Measurements from ENCODE around the gene HEPN1. TPM values are rescaled to one million over a fixed set of nuclear protein-coding genes. Genes with fewer than 3 reads are reported as not detected.

The HEPN1 gene
- total and polyA plus RNA-seq, 2 donors (not counting 3 experiments of a cell fraction or from before 2014, with no cell fraction given): not detected

GRCh38 chr11:124875943-124876817 is 42.9 kb upstream of the HEPN1 start:
- H2AFZ ChIP-seq (ENCODE audit: low read depth, low read length): peak overlapping the region; percentile 64
- peak overlapping the region; percentile 65 for H3K27ac ChIP-seq (ENCODE audit: insufficient read depth, low read depth, low read length)
- H3K4me2 ChIP-seq (ENCODE audit: insufficient read depth, low read length): peak overlapping the region; percentile 70
- no peaks in the 10 kb centered on the region for H3K36me3 ChIP-seq (ENCODE audit: control insufficient read depth in 2 of 2, extremely low read depth in 1 of 2, insufficient read depth in 2 of 2, low read length in 2 of 2)
- peak overlapping the region; percentile 68 for H3K9ac ChIP-seq (replicated peaks; ENCODE audit: extremely low read depth, insufficient read depth, low read length)
- intact Hi-C loops (cut with micrococcal nuclease): loop anchor here (1.0 to 2.0 kb wide), 5 partner anchors 21 to 265 kb away; partner anchors contain the start of genes ROBO4 and TMEM218
- no peaks in the 10 kb centered on the region for H3K9me1 ChIP-seq (replicated peaks; ENCODE audit: control insufficient read depth, extremely low read depth, insufficient read depth, low read length)
- no peaks in the 10 kb centered on the region for H3K79me2 ChIP-seq (ENCODE audit: control insufficient read depth, insufficient read depth, low read length)
- DNase-seq (ENCODE audit: low read depth, low spot score) (peak; percentile 97), FAIRE-seq (peak; percentile 78)
- no peaks in the 10 kb centered on the region for H4K20me1 ChIP-seq (replicated peaks; ENCODE audit: control insufficient read depth, extremely low read depth, insufficient read depth, low read length)
- ChIA-PET CTCF (interaction anchor here (0.6 to 3.5 kb wide), 51 partner anchors 9 to 474 kb away, joined by 3 to 70 read pairs (median 6); partner anchors contain the start of genes CCDC15, HEPACAM, MSANTD2 and NRGN), POLR2A (interaction anchor here (0.6 to 1.3 kb wide), 9 partner anchors 9 to 235 kb away, joined by 3 to 17 read pairs (median 3); partner anchors contain the start of genes CCDC15, ROBO4 and TMEM218)
- dilution Hi-C loops (cut with MboI; ENCODE audit: extremely low pct_ligation_motif_present, low sequenced_read_pairs): no loop called here
- TF ChIP-seq CTCF (IDR thresholded peaks at IDR 0.05; ENCODE audit: extremely low read depth in 1 of 2, insufficient read depth in 1 of 2, low read depth in 1 of 2, low read length in 2 of 2): peak; percentile 63 to 74
- TF ChIP-seq MAX (IDR thresholded peaks at IDR 0.05; ENCODE audit: insufficient read depth, insufficient read length): no peak
- peak; percentile 49 for TF ChIP-seq POLR2AphosphoS5 (IDR thresholded peaks at IDR 0.05; ENCODE audit: insufficient read depth, low read depth, low read length)
- BruUV-seq (replicated peaks): TSS peak; percentile 4
- H3K27me3 ChIP-seq (ENCODE audit: control insufficient read depth in 2 of 2, insufficient read depth in 2 of 2, low read length in 2 of 2): peaks cover 21 to 26% of the 10 kb centered on the region in 2 experiments
- H3K9me3 ChIP-seq (replicated peaks; ENCODE audit: control insufficient read depth, insufficient read depth, low read length): no peaks in the 10 kb centered on the region
- peak overlapping the region; percentile 14 to 49 (median 47) for H3K4me3 ChIP-seq (replicated peaks in 1 of 3; ENCODE audit: insufficient read depth in 1 of 3, low read depth in 1 of 3, low read length in 3 of 3)
- H3K4me1 ChIP-seq (ENCODE audit: control insufficient read depth, extremely low read depth, insufficient read depth, low read length): peaks cover 21% of the 10 kb centered on the region

Measured in endothelial cell of umbilical vein (primary cell).